NB4 (cell line): ENCODE measurements around the gene BSPRY.

Source experiments
- DNase-seq: peaks from one replicate; pipeline ENCODE4 v3.0.0; 2010; ENCODE audit warnings: low read depth
- H3K4me3 ChIP-seq: one replicate; pipeline ENCODE4 v1.5.1; 2011; ENCODE audit warnings: mild to moderate bottlenecking, low read depth, low read length, moderate library complexity
- MYC ChIP-seq: IDR thresholded peaks from 2 replicates; pipeline ENCODE4 v1.6.1; 2011; ENCODE audit warnings: low read depth, low read length
- POLR2A ChIP-seq: IDR thresholded peaks from 2 replicates; pipeline ENCODE4 v1.6.1; 2011; ENCODE audit warnings: mild to moderate bottlenecking; ENCODE audit not compliant: insufficient read length; ENCODE audit errors: extremely low read depth
- TF ChIP-seq, protein P1 (sequence below): IDR thresholded peaks from one replicate; pipeline ENCODE4 v1.5.1; 2012; ENCODE audit warnings: low read depth, low read length
- TF ChIP-seq, protein P2 (sequence below): IDR thresholded peaks from 2 replicates; pipeline ENCODE4 v1.6.1; 2011; ENCODE audit warnings: low read depth, low read length

The BSPRY gene

DNA sequence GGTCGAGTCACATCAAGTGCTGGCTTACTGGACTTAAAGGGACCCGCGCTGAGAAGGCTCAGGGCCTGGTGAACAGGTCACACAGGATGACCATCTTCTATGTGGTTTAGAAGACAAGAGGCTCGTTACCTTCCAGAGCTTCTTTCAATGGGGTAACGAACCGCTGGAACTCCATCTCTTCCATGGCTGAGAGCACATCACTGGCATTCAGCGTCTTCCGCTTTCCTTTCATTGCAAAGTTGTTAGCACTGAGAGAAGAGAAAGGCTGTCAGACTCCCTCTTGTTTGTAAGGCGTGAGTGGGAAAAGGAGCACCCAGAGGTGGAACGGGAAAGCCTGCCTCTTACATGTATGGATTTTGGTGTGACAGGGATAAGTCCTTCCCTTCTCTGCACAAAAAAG is 60.1 kb downstream of the BSPRY start:
- TF ChIP-seq, protein P1, sequence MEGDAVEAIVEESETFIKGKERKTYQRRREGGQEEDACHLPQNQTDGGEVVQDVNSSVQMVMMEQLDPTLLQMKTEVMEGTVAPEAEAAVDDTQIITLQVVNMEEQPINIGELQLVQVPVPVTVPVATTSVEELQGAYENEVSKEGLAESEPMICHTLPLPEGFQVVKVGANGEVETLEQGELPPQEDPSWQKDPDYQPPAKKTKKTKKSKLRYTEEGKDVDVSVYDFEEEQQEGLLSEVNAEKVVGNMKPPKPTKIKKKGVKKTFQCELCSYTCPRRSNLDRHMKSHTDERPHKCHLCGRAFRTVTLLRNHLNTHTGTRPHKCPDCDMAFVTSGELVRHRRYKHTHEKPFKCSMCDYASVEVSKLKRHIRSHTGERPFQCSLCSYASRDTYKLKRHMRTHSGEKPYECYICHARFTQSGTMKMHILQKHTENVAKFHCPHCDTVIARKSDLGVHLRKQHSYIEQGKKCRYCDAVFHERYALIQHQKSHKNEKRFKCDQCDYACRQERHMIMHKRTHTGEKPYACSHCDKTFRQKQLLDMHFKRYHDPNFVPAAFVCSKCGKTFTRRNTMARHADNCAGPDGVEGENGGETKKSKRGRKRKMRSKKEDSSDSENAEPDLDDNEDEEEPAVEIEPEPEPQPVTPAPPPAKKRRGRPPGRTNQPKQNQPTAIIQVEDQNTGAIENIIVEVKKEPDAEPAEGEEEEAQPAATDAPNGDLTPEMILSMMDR = no peak
- TF ChIP-seq MYC (no peak), POLR2A (no peak)
- TF ChIP-seq, protein P2, sequence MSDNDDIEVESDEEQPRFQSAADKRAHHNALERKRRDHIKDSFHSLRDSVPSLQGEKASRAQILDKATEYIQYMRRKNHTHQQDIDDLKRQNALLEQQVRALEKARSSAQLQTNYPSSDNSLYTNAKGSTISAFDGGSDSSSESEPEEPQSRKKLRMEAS = no peak
- peak overlapping the region; percentile 83 for H3K4me3 ChIP-seq
- DNase-seq = peak; percentile 36

DNA sequence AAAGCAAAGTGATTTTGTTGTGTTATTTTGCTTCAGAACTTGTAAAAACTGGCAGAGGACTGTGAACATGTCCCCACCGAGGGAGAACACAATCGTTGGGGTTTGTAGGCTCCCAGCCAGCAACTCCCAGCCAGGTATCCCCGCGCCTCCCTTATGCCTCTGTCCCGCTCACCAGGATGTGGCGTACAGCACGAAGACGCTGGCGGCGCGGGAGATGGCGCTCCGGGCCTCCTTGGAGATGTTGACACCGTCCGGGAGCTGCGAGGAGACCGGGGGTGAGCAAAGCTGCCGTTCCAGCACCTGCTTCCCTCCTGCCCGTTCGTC is 60.5 kb downstream of the BSPRY start:
- DNase-seq = no peak
- TF ChIP-seq MYC = no peak
- TF ChIP-seq, protein P1 = no peak
- TF ChIP-seq POLR2A = no peak
- TF ChIP-seq, protein P2 = no peak
- peak overlapping the region; percentile 83 for H3K4me3 ChIP-seq

DNA sequence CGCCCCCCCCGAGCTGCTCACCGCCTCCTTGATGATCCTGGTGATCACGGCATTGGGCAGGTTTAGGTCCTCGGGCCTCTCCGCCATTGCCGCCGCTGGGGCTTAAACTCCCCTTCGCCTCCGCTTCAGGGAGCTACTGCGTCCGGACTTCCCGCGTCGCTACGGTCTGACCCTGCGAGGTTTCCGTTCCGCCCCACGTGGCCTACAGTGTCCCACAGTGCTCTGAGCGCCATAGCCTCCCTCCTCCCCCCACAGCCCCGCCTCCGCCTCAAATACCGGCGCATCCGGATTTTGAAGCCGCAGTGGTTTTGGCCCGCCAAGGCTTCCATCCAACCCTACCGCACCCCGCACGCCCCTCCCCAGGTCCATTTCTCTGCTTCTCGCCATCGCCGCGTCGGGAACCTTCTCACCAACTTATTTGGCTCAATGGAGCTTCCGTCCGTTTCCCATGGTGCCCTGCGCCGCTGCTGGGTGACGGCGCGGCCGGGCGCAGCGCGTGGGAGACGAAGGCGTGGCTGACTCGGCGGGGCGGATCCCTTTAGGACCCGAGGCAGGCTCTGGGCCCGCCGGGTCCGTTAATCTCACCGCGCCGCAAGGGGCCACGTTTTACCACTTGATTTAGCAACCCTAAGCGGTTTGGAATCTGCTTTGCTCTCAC is 61.0 kb downstream of the BSPRY start, which contains the start of the genes C9orf43 and POLE3:
TSS of gene C9orf43 (plus strand) at position 541 of the 658 bp plus-strand sequence. CDS start 2,747 bp downstream, outside the sequence.
TSS of gene POLE3 (minus strand) at position 469 of the 658 bp plus-strand sequence. CDS start at position 87, 382 bp downstream.
- peak; percentile 67 for TF ChIP-seq POLR2A
- TF ChIP-seq, protein P1 = no peak
- TF ChIP-seq, protein P2 = peak; percentile 93
- TF ChIP-seq MYC = peak; percentile 98
- peak within 1 kb of the TSS; percentile 83 for H3K4me3 ChIP-seq
- DNase-seq = peak; percentile 98

DNA sequence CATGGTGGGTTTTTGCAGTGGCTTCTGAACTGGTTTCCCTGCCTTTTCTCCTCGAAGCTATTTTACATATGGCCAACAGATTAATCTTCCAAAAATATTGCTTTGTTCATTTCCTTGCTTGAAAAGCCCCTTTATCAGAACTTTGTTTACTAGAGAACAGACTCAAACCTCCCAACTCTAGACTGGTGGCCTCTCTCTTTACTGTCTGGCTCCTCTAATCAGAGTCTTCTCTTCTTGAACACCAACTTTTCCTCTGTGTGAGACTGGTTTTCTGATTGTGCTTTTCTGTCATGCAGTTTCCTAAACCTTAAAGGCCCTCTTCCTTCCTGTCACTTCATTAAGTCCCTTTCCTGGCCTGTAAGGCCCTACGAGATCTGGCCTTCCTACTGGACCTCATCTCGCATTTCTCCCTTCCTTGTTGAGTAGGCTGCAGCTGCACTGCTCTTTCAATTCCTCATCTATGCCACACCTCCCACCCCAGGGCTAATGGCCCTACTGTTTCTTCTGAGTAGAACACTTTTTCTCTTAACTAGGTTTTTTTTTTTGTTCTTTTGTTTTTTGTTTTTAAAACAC is 66.9 kb downstream of the BSPRY start:
- no peak overlapping the region for H3K4me3 ChIP-seq
- peak; percentile 31 for DNase-seq

DNA sequence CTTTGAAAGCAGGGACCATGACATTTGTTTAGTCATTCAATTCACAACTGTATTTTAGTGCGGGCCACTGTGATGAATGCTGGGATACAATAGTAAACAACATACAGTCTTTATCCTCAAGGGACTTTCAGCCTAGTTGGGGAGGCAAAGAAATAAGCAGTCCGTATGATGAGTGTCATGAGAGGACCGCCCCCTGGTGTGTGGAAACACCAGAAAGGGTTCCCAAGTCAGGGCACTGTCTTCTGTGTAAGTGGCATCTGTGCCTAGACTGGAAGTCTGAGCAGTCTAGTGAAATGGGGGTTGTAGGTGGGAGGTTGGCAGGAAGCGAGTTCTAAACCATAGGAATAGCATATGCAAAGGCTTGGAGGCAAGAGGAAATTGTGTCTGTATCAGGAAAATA is 68.0 kb downstream of the BSPRY start:
- TF ChIP-seq POLR2A (no peak), MYC (no peak)
- TF ChIP-seq, protein P2 = no peak
- TF ChIP-seq, protein P1 = peak; percentile 6
- DNase-seq = peak; percentile 69
- H3K4me3 ChIP-seq = no peak overlapping the region

More for the DNA sequence above, 66.9 kb downstream of the BSPRY start:
- TF ChIP-seq, protein P1 = no peak
- TF ChIP-seq POLR2A = no peak
